ENCODE measurements around the gene ZMIZ1.

The ZMIZ1 gene

GRCh38 chr10:79068203-79068561 is 584 bp upstream of the ZMIZ1 start:
- Mint-ChIP-seq H3K27ac (ENCODE audit: low read depth) (peak overlapping the region; percentile 89), H3K4me3 (peak overlapping the region; percentile 89), H3K27me3 (no peaks in the 10 kb centered on the region), H3K36me3 (ENCODE audit: insufficient read depth) (peaks cover 5% of the 10 kb centered on the region), H3K4me1 (peaks cover 45% of the 10 kb centered on the region), H3K9me3 (no peaks in the 10 kb centered on the region)
- DNase-seq (ENCODE audit: low spot score in 2 of 2) (no peak), ATAC-seq (replicated peaks; ENCODE audit: extremely low read depth, poor library complexity, severe bottlenecking) (no peak)

DNA sequence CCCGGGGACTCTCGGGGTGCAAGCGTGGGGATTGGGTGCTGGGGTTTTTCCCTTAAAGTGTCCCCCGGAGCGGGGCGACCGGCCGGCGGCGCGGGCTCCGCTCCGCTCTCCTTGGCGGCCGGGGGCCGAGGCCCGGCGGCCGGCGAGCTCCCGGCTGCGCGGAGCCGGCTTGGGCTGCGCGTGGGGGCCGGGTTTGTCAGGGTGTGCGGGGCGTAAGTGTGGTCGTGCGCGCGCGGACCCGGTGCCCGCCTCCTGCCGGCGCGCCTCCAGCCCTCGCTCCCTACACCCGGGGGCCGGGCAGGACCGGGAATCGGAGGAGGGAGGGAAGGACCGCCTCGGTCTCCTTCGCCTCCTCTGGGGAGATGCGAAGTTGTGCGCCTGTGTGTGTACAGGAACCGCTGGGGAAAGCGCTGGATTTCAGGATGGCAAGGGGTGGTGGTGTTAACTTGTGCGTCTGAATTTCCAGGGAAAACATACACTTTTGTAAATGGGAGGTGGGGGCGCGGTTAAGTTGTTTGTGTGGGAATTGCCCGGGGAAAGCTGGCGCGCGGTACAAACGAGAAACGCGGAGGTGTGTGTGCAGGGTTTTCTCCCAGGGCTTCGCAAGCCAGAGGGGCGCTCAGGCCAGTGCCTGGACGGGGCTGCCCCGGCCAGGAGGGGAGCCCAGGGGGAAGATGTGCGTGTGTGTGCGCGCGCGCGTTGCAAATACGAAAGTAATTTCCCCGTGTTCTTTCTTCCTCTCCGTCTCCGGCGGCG is 737 bp downstream of the ZMIZ1 start:
- peak overlapping the region; percentile 29 for H3K27ac Mint-ChIP-seq (ENCODE audit: low read depth)
- H3K4me1 Mint-ChIP-seq, result peaks cover 40% of the 10 kb centered on the region
- ATAC-seq (replicated peaks; ENCODE audit: extremely low read depth, poor library complexity, severe bottlenecking), result no peak
- peaks cover 5% of the 10 kb centered on the region for H3K36me3 Mint-ChIP-seq (ENCODE audit: insufficient read depth)
- DNase-seq (ENCODE audit: low spot score in 2 of 2), result no peak
- no peaks in the 10 kb centered on the region for H3K9me3 Mint-ChIP-seq
- peak overlapping the region; percentile 89 for H3K4me3 Mint-ChIP-seq
- H3K27me3 Mint-ChIP-seq, result no peaks in the 10 kb centered on the region

- DNase-seq (ENCODE audit: low spot score in 2 of 2) (no peak), ATAC-seq (replicated peaks; ENCODE audit: extremely low read depth, poor library complexity, severe bottlenecking) (no peak)
- Mint-ChIP-seq H3K4me1 (peaks cover 36% of the 10 kb centered on the region), H3K27ac (ENCODE audit: low read depth) (peak overlapping the region; percentile 29), H3K4me3 (peak overlapping the region; percentile 89), H3K36me3 (ENCODE audit: insufficient read depth) (peaks cover 5% of the 10 kb centered on the region), H3K27me3 (no peaks in the 10 kb centered on the region), H3K9me3 (no peaks in the 10 kb centered on the region)
Measured at GRCh38 chr10:79070081-79070605, 1.4 kb downstream of the ZMIZ1 start.

DNA sequence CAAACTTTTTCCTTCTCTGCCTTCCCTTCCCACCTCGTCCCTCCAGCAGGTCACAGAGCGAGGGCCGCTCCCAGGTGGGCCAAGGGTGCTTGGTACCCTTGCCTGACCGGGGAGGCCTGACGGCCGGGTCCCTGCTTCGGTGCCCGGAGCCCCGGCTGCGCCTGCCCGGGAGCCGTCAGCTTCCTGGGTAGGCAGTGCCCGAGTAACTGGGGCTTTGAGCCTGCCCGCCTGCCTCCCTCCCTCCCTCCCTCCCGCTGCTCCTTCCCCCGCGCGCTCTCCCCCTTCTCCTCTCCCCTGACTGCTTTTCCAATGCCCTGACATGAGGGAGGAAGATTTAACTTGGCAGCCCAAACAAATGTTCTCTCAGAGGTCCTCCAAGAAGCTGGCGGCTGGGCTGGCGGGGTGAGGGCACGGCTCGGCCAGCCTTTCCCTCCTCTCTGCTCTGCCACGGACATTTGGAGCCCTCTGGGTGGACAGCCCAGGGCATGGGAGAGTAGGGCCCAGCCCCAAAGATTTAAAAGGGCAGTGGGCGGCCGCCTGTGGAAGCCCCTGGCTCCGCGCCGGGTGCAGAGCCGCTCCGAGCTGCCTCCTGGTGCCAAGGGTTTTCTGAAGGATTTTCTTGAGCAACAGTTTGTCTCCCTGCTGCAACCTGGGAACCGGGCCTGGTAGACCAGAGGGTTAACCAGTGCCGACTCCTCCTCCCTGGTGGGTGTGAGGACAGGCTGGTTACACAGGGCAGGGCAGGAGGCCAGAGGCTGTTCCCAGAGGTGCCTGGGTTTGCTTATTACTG is 2.0 kb downstream of the ZMIZ1 start:
- Mint-ChIP-seq H3K4me1 (peaks cover 31% of the 10 kb centered on the region), H3K4me3 (peak overlapping the region; percentile 89), H3K27ac (ENCODE audit: low read depth) (no peak overlapping the region), H3K9me3 (no peaks in the 10 kb centered on the region), H3K36me3 (ENCODE audit: insufficient read depth) (peaks cover 5% of the 10 kb centered on the region), H3K27me3 (no peaks in the 10 kb centered on the region)
- ATAC-seq (replicated peaks; ENCODE audit: extremely low read depth, poor library complexity, severe bottlenecking) (no peak), DNase-seq (ENCODE audit: low spot score in 2 of 2) (no peak)

DNA sequence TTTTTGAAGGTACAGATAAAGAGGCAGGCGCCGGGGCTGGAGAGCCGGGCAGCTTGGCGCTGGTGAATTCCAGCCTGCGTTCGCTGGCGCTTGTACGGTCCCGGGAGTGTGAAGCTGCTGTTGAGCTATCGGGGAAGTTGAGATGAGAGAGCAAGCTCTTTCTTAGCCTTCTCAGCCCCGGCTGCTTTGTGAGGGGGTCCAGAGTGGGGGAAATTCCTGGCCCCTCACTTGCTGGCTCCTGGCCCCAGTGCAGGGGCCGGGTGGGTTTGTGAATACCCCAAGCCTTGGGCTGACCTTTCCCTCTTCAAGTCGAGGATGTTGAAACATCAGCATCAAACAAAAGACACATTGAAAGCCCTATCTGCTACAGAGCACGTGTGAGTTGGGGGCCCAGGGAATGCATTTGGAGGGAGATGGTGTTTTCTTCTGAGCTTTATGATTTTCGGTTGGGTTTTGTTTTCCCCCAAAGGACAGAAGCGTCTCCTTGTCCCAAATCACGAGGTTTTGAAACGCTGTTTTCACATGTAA is 2.7 kb downstream of the ZMIZ1 start:
- Mint-ChIP-seq H3K4me3 (peak overlapping the region; percentile 89), H3K4me1 (peaks cover 34% of the 10 kb centered on the region), H3K36me3 (ENCODE audit: insufficient read depth) (peaks cover 5% of the 10 kb centered on the region), H3K27me3 (no peaks in the 10 kb centered on the region), H3K9me3 (no peaks in the 10 kb centered on the region), H3K27ac (ENCODE audit: low read depth) (no peak overlapping the region)
- no peak for ATAC-seq (replicated peaks; ENCODE audit: extremely low read depth, poor library complexity, severe bottlenecking)
- DNase-seq (ENCODE audit: low spot score in 2 of 2), result no peak

- H3K36me3 Mint-ChIP-seq (ENCODE audit: insufficient read depth), result peaks cover 5% of the 10 kb centered on the region
- no peak for ATAC-seq (replicated peaks; ENCODE audit: extremely low read depth, poor library complexity, severe bottlenecking)
- H3K4me1 Mint-ChIP-seq, result peaks cover 34% of the 10 kb centered on the region
- no peaks in the 10 kb centered on the region for H3K9me3 Mint-ChIP-seq
- H3K27ac Mint-ChIP-seq (ENCODE audit: low read depth), result no peak overlapping the region
- H3K27me3 Mint-ChIP-seq, result no peaks in the 10 kb centered on the region
- no peak for DNase-seq (ENCODE audit: low spot score in 2 of 2)
- peak overlapping the region; percentile 89 for H3K4me3 Mint-ChIP-seq
Measured at GRCh38 chr10:79072041-79072441, 3.3 kb downstream of the ZMIZ1 start.

DNA sequence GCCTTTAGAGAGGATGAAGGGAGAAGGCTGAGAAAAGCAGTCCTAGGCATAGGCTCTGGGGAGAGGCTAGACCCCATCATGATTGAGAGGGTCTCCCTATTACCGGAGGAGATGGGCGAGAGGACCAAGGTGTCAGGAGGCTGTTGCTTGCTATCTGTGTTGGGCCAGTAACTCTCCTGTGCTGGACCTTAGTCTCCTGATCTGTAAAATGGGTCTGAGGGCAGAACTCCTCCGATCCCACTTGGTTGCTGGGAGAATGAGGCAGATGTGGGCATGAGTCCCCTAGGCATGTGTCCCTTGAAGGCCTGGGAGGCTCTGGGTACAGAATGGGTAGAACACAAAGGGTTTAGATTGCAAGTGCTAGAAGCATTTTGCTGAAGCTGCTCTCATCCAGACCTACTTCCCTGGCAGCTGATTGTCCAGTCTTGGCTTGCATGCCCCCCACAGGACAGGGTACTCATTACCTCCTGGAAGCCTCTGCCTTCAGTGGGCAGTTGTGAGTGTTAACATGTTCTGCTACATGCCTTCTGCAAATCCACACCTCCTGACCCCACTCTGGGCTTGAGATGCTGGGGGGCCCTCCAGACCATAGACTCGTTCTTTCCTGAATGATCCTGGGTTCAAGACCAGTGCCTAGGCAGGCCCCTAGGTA is 4.4 kb downstream of the ZMIZ1 start:
- peaks cover 5% of the 10 kb centered on the region for H3K36me3 Mint-ChIP-seq (ENCODE audit: insufficient read depth)
- H3K4me3 Mint-ChIP-seq, result no peak overlapping the region
- no peak for DNase-seq (ENCODE audit: low spot score in 2 of 2)
- H3K4me1 Mint-ChIP-seq, result peaks cover 25% of the 10 kb centered on the region
- H3K27me3 Mint-ChIP-seq, result no peaks in the 10 kb centered on the region
- no peak for ATAC-seq (replicated peaks; ENCODE audit: extremely low read depth, poor library complexity, severe bottlenecking)
- no peak overlapping the region for H3K27ac Mint-ChIP-seq (ENCODE audit: low read depth)
- no peaks in the 10 kb centered on the region for H3K9me3 Mint-ChIP-seq

- no peak for DNase-seq (ENCODE audit: low spot score in 2 of 2)
- Mint-ChIP-seq H3K27ac (ENCODE audit: low read depth) (no peak overlapping the region), H3K36me3 (ENCODE audit: insufficient read depth) (peaks cover 5% of the 10 kb centered on the region), H3K9me3 (no peaks in the 10 kb centered on the region), H3K4me3 (no peak overlapping the region), H3K4me1 (peaks cover 20% of the 10 kb centered on the region), H3K27me3 (no peaks in the 10 kb centered on the region)
- ATAC-seq (replicated peaks; ENCODE audit: extremely low read depth, poor library complexity, severe bottlenecking), result no peak
Measured at GRCh38 chr10:79073784-79074432, 5.1 kb downstream of the ZMIZ1 start.

DNA sequence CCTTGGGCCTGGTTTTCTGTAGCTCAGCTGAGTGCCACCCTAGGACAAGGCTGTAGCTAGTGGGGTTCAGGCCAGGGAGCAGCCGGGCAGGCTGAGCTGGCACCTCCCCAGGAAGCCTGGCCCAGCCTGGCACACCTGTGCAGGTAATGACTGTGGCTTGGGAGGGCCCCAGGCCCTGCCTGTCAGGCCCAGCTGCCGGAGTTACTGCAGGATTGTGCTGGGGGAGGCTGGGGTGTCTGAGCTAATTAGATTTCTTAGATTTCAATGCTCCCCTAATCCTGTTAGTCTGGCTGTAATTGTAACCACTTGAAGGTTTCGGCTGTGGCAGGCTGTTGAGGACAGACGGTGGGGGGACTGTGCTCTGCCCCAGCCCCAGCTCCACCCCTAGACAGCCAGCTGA is 6.0 kb downstream of the ZMIZ1 start:
- DNase-seq (ENCODE audit: low spot score in 2 of 2), result no peak
- Mint-ChIP-seq H3K4me1 (peaks cover 20% of the 10 kb centered on the region), H3K27me3 (no peaks in the 10 kb centered on the region), H3K9me3 (no peaks in the 10 kb centered on the region), H3K27ac (ENCODE audit: low read depth) (no peak overlapping the region), H3K36me3 (ENCODE audit: insufficient read depth) (peaks cover 2% of the 10 kb centered on the region), H3K4me3 (no peak overlapping the region)
- ATAC-seq (replicated peaks; ENCODE audit: extremely low read depth, poor library complexity, severe bottlenecking), result no peak

GRCh38 chr10:79075418-79075817 is 6.7 kb downstream of the ZMIZ1 start:
- DNase-seq (ENCODE audit: low spot score in 2 of 2), result no peak
- Mint-ChIP-seq H3K4me1 (peaks cover 20% of the 10 kb centered on the region), H3K4me3 (no peak overlapping the region), H3K27ac (ENCODE audit: low read depth) (no peak overlapping the region), H3K27me3 (no peaks in the 10 kb centered on the region), H3K9me3 (no peaks in the 10 kb centered on the region), H3K36me3 (ENCODE audit: insufficient read depth) (peaks cover 2% of the 10 kb centered on the region)
- no peak for ATAC-seq (replicated peaks; ENCODE audit: extremely low read depth, poor library complexity, severe bottlenecking)

DNA sequence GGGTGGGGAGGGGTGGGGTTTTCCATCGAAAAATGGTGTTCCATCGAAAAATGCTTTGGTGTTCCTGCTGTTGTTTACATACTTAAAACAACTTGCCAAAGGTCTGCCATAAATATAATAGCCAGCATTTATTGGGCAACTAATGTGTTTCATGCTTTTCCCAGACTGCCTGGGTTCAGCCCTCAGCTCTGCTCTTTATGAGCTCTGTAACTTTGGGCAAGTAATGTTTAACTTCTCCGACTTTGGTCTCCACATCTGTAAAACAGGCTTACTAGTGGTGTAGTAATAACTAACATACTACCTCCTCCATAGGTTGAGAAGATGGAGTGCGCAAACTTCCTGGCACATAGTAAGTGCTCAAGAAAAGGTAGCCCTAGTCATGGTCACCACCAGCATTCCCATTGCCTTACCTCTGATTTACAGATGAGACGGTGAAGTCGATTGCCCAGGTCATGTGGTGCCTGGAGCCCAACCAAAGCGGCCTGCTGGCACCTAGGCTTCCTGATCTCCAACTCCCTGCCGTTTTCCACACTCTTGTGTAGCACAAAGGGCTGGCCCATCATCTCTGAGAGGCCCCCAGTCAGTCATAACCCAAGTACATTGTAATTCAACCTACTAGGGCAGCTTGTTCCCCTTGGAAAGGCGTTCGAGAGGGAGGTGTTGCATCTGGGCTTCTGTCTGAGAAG is 8.9 kb downstream of the ZMIZ1 start:
- DNase-seq (ENCODE audit: low spot score in 2 of 2) (no peak), ATAC-seq (replicated peaks; ENCODE audit: extremely low read depth, poor library complexity, severe bottlenecking) (no peak)
- H3K27ac Mint-ChIP-seq (ENCODE audit: low read depth), result no peak overlapping the region
- no peaks in the 10 kb centered on the region for H3K27me3 Mint-ChIP-seq
- no peaks in the 10 kb centered on the region for H3K9me3 Mint-ChIP-seq
- peaks cover 17% of the 10 kb centered on the region for H3K4me1 Mint-ChIP-seq
- no peak overlapping the region for H3K4me3 Mint-ChIP-seq
- H3K36me3 Mint-ChIP-seq (ENCODE audit: insufficient read depth), result no peaks in the 10 kb centered on the region
